HCT116 (cell line): ENCODE measurements around the gene GALM. TPM values are rescaled to one million over a fixed set of nuclear protein-coding genes. Genes with fewer than 3 reads are reported as not detected.
"Not testable (repeated sequence)": the region's sequence is repeated elsewhere in the genome, so short reads cannot be mapped to it uniquely, and the experiment has no call there.

Source experiments
- ATAC-seq: fragments of 200-7000 bp; cut with Tn5 transposase; 2 replicates; pipeline ENCODE4 v1.9.1; 2020; ENCODE audit warnings: mild to moderate bottlenecking, moderate library complexity
- BruUV-seq: library from RNA; stranded (reverse); fragments of 400-500 nt; replicated peaks from 2 replicates; lab custom pipeline; 2021; lab: Mats Ljungman, UMichigan
- CTCF ChIA-PET: fragments of 300-600 bp; sonication (Branson Sonifier 250); formaldehyde crosslinking; loops from one replicate; lab custom pipeline; 2021; ENCODE audit warnings: antibody characterized with exemption; lab: Charles Lee
- POLR2A ChIA-PET: fragments of 300-600, 350-600 bp; sonication (Branson Sonifier 250); formaldehyde crosslinking; loops from one replicate; lab custom pipeline; 2021; ENCODE audit warnings: antibody characterized with exemption; lab: Charles Lee
- RAD21 ChIA-PET, 2 experiments: fragments of 300-600 bp; sonication (Branson Sonifier 250); formaldehyde crosslinking; loops; one replicate each; lab custom pipeline; 2023; ENCODE audit warnings: low total read pairs in 2 of 2; ENCODE audit not compliant: uncharacterized antibody in 2 of 2, unreplicated experiment in 2 of 2, low non-redundant PET in 1 of 2; lab: Charles Lee
- DNase-seq: peaks from one replicate; pipeline ENCODE4 v3.0.0-alpha.2; 2010; ENCODE audit warnings: low read depth, low spot score
- H2AFZ ChIP-seq: fragments of 200-600 bp; shearing (Covaris generic), sonication (generic); 2 replicates; pipeline ENCODE4 v1.6.1; 2017; ENCODE audit warnings: low read depth, mixed run types, mixed read lengths, antibody characterized with exemption, low read length; ENCODE audit not compliant: poor library complexity, severe bottlenecking
- H3K27ac ChIP-seq: 2 replicates; pipeline ENCODE4 v1.5.1; 2012; ENCODE audit warnings: low read depth, low read length
- H3K27me3 ChIP-seq: fragments of 200-600 bp; sonication (generic); 2 replicates; pipeline ENCODE4 v1.6.1; 2016; ENCODE audit warnings: mixed run types, low read length, mixed read lengths; ENCODE audit not compliant: insufficient read depth
- H3K36me3 ChIP-seq, 2 experiments: fragments of 200-500 bp in 1 of 2; fragments of 200-600 bp in 1 of 2; sonication (Bioruptor generic) in 1 of 2; sonication (generic) in 1 of 2; 2 replicates each; pipeline versions ENCODE4 v1.5.1 to v1.6.1; 2014 to 2016; ENCODE audit warnings: low read length in 2 of 2, inconsistent platforms in 1 of 2, mixed read lengths in 1 of 2, mixed run types in 1 of 2; ENCODE audit not compliant: insufficient read depth in 2 of 2, control insufficient read depth in 1 of 2
- H3K4me1 ChIP-seq, 2 experiments: fragments of 200-600 bp in 1 of 2; sonication (generic) in 1 of 2; 2 replicates each; pipeline versions ENCODE4 v1.5.1 to v1.6.1; 2012 to 2017; ENCODE audit warnings: low read length in 2 of 2, inconsistent platforms in 1 of 2, mild to moderate bottlenecking in 1 of 2, mixed read lengths in 1 of 2, mixed run types in 1 of 2, moderate library complexity in 1 of 2; ENCODE audit not compliant: insufficient read depth in 2 of 2, control insufficient read depth in 1 of 2
- H3K4me2 ChIP-seq: fragments of 200-600 bp; sonication (generic); 2 replicates; pipeline ENCODE4 v1.6.1; 2017; ENCODE audit warnings: mixed run types, low read length, mixed read lengths
- H3K4me3 ChIP-seq, 2 experiments: fragments of 200-600 bp in 1 of 2; sonication (generic) in 1 of 2; replicated peaks in 1 of 2; 2 replicates each; pipeline ENCODE4 v1.5.1; 2011 to 2016; ENCODE audit warnings: low read length in 2 of 2, control low read depth in 1 of 2, low read depth in 1 of 2, mild to moderate bottlenecking in 1 of 2, mixed read lengths in 1 of 2, mixed run types in 1 of 2
- H3K79me2 ChIP-seq: fragments of 200-600 bp; sonication (generic); 2 replicates; pipeline ENCODE4 v1.6.1; 2017; ENCODE audit warnings: mild to moderate bottlenecking, mixed run types, low read length, moderate library complexity, mixed read lengths; ENCODE audit not compliant: insufficient read depth
- H3K9ac ChIP-seq: fragments of 200-600 bp; sonication (generic); 2 replicates; pipeline ENCODE4 v1.6.1; 2016; ENCODE audit warnings: low read length, mixed read lengths
- H3K9me2 ChIP-seq: fragments of 200-600 bp; sonication (generic), shearing (Covaris generic); 2 replicates; pipeline ENCODE4 v1.6.1; 2017; ENCODE audit warnings: mixed run types, mild to moderate bottlenecking, moderate library complexity; ENCODE audit not compliant: insufficient read depth
- H3K9me3 ChIP-seq, 2 experiments: fragments of 200-500 bp in 1 of 2; fragments of 200-600 bp in 1 of 2; sonication (Bioruptor generic) in 1 of 2; sonication (generic) in 1 of 2; 2 replicates each; pipeline ENCODE4 v1.6.1; 2014 to 2017; ENCODE audit warnings: low read length in 2 of 2, mixed read lengths in 2 of 2, inconsistent platforms in 1 of 2, low read depth in 1 of 2, mild to moderate bottlenecking in 1 of 2, mixed run types in 1 of 2, moderate library complexity in 1 of 2; ENCODE audit not compliant: control insufficient read depth in 1 of 2, insufficient read depth in 1 of 2
- H4K20me1 ChIP-seq: fragments of 200-600 bp; sonication (generic), shearing (Covaris generic); 2 replicates; pipeline ENCODE4 v1.6.1; 2017; ENCODE audit warnings: mixed run types, mild to moderate bottlenecking, moderate library complexity; ENCODE audit not compliant: insufficient read depth
- CBX3 ChIP-seq: IDR thresholded peaks from 2 replicates; pipeline ENCODE4 v1.6.1; 2012; ENCODE audit warnings: low read depth
- CEBPB ChIP-seq: IDR thresholded peaks from 2 replicates; pipeline ENCODE4 v1.6.1; 2012; ENCODE audit warnings: low read depth
- EGR1 ChIP-seq: IDR thresholded peaks from 2 replicates; pipeline ENCODE4 v1.6.1; 2012; ENCODE audit warnings: low read depth
- EZH2 ChIP-seq: fragments of 200-600 bp; sonication (generic); IDR thresholded peaks from 2 replicates; pipeline ENCODE4 v1.6.1; 2017; ENCODE audit warnings: antibody characterized with exemption, mixed run types
- FOSL1 ChIP-seq: IDR thresholded peaks from 2 replicates; pipeline ENCODE4 v1.6.1; 2012; ENCODE audit warnings: low read depth
- JUND ChIP-seq: IDR thresholded peaks from 2 replicates; pipeline ENCODE4 v1.6.1; 2012
- POLR2AphosphoS5 ChIP-seq: IDR thresholded peaks from 2 replicates; pipeline ENCODE4 v1.6.1; 2011; ENCODE audit warnings: mild to moderate bottlenecking, low read depth, low read length, moderate library complexity
- RAD21 ChIP-seq: IDR thresholded peaks from 2 replicates; pipeline ENCODE4 v1.6.1; 2012; ENCODE audit warnings: low read depth, mild to moderate bottlenecking
- SIN3A ChIP-seq: IDR thresholded peaks from 2 replicates; pipeline ENCODE4 v1.6.1; 2012; ENCODE audit warnings: low read depth
- SP1 ChIP-seq: IDR thresholded peaks from 2 replicates; pipeline ENCODE4 v1.6.1; 2012; ENCODE audit warnings: low read depth
- YY1 ChIP-seq: IDR thresholded peaks from 2 replicates; pipeline ENCODE4 v1.6.1; 2011; ENCODE audit warnings: low read length, low read depth, moderate library complexity, mild to moderate bottlenecking; ENCODE audit not compliant: insufficient replicate concordance; ENCODE audit errors: extremely low read depth
- ZNF274 ChIP-seq: fragments of 200-500 bp; sonication (Bioruptor generic); IDR thresholded peaks from 2 replicates; pipeline ENCODE4 v1.6.1; 2014; ENCODE audit warnings: mild to moderate bottlenecking, low read depth, low read length, inconsistent platforms
- intact Hi-C: fragments of 100-400 bp; cut with micrococcal nuclease; formaldehyde crosslinking; loops from 2 replicates; pipeline ENCODE4 v1.10.0; 2022
- total RNA-seq: library from RNA; stranded (reverse); gene quantifications from one replicate; pipeline ENCODE4 v1.2.1, GENCODE V29; 2021; ENCODE audit not compliant: unreplicated experiment
- TF ChIP-seq, protein P1 (sequence below): IDR thresholded peaks from 2 replicates; pipeline ENCODE4 v1.6.1; 2012
- TF ChIP-seq, protein P2 (sequence below): IDR thresholded peaks from 2 replicates; pipeline ENCODE4 v1.6.1; 2012

Gene GALM
- total RNA-seq, 1 experiment from 2014 or later: 10.2 TPM

DNA sequence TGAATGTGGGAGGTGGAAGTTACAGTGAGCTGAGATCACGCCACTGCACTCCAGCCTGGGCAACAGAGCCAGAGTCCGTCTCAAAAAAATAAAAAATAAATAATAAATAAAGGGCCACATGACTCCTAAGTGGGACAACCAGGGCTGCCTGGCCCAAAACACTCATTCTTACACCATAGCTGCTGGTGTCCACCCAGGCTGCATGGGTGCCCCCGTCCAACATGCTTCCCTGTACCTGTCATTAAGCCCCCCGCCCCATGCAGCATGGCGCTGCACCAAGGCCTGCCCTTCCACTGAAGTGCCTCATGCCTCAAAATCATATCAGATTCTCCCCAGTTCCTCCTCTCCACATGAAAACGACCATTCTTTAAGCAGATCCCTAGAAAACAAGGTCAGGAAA, 10.8 kb downstream of the GALM start:
- no peak overlapping the region for H3K27ac ChIP-seq

DNA sequence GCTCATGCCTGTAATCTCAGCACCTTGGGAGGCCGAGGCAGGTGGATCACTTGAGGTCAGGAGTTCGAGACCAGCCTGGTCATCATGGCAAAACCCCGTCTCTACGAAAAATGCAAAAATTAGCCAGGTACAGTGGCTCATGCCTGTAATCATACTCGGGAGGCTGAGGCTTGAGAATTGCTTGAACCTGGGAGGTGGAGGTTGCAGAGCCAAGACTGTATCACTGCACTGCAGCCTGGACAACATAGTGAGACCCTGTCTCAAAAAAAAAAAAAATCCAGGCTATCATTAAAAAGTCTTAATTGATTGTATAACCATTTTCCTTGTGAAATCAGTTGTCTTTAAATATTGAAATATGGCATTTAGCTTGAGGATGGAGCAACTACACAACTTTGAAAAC, 15.0 kb downstream of the GALM start:
- H3K27me3 ChIP-seq, H3K4me2 ChIP-seq, intact Hi-C loops, H3K9me2 ChIP-seq, H3K4me3 ChIP-seq, ATAC-seq, H3K4me1 ChIP-seq, H3K79me2 ChIP-seq, DNase-seq, H3K27ac ChIP-seq, RAD21 ChIA-PET, CTCF ChIA-PET, H3K9ac ChIP-seq, H3K36me3 ChIP-seq, H3K9me3 ChIP-seq, BruUV-seq, POLR2A ChIA-PET, H4K20me1 ChIP-seq, H2AFZ ChIP-seq: not testable (repeated sequence)

More for the DNA sequence above, 10.8 kb downstream of the GALM start:
- ChIA-PET CTCF (interaction anchor here (1.2 kb wide), 1 partner anchor 14 kb away, joined by 3 read pairs; no protein-coding TSS in a partner anchor), RAD21 (no interaction called here), POLR2A (no interaction called here)
- Histone ChIP-seq H3K36me3 (0 out of 4 replicates have a peak, but pooled peaks cover 0 to 3% of the 10 kb centered on the region in 2 experiments), H3K4me1 (no peaks in the 10 kb centered on the region), H3K9ac (no peak overlapping the region), H3K9me2 (no peaks in the 10 kb centered on the region), H3K4me3 (no peak overlapping the region), H3K4me2 (no peak overlapping the region), H4K20me1 (no peaks in the 10 kb centered on the region), H3K27me3 (no peaks in the 10 kb centered on the region), H3K79me2 (no peaks in the 10 kb centered on the region), H3K9me3 (no peaks in the 10 kb centered on the region), H2AFZ (no peak overlapping the region)
- TF ChIP-seq, protein P1, sequence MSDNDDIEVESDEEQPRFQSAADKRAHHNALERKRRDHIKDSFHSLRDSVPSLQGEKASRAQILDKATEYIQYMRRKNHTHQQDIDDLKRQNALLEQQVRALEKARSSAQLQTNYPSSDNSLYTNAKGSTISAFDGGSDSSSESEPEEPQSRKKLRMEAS: no peak
- TF ChIP-seq RAD21 (no peak), EGR1 (no peak), YY1 (no peak), CBX3 (no peak), ZNF274 (no peak), SIN3A (no peak), FOSL1 (no peak), JUND (no peak), CEBPB (no peak), EZH2 (no peak), SP1 (no peak), POLR2AphosphoS5 (no peak)
- TF ChIP-seq, protein P2, sequence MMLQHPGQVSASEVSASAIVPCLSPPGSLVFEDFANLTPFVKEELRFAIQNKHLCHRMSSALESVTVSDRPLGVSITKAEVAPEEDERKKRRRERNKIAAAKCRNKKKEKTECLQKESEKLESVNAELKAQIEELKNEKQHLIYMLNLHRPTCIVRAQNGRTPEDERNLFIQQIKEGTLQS: no peak
- no TSS peak for BruUV-seq
- ATAC-seq (no peak), DNase-seq (no peak)
- intact Hi-C loops: no loop called here
